MM.1S (cell line): Measurements from ENCODE around the gene RCOR1.

Source experiments
- CTCF ChIP-seq: fragments of 300-600 bp; sonication (generic); IDR thresholded peaks from 2 replicates; pipeline ENCODE4 v1.5.1; 2016; ENCODE audit warnings: antibody characterized with exemption, low read length, mixed read lengths
- EZH2 ChIP-seq: fragments of 300-600 bp; sonication (generic); optimal IDR thresholded peaks from 2 replicates; pipeline ENCODE3; 2017; ENCODE audit warnings: low read depth, mild to moderate bottlenecking, antibody characterized with exemption, low read length, mixed read lengths

- TF ChIP-seq CTCF: no peak
- TF ChIP-seq EZH2: no peak
Measured at GRCh38 chr14:102769049-102769327, 176.5 kb downstream of the RCOR1 start.
